ENCODE results near the gene TRPC1.

The TRPC1 gene

GRCh38 chr3:142777927-142778326, 54.1 kb downstream of the TRPC1 start:
- TF ChIP-seq REST (IDR thresholded peaks at IDR 0.05; ENCODE audit: low read depth) (no peak), EGR1 (IDR thresholded peaks at IDR 0.05) (no peak), FOXM1 (IDR thresholded peaks at IDR 0.05; ENCODE audit: borderline replicate concordance, low read depth) (no peak), TAF1 (IDR thresholded peaks at IDR 0.05; ENCODE audit: low read depth) (no peak), USF1 (IDR thresholded peaks at IDR 0.05) (no peak), TEAD4 (IDR thresholded peaks at IDR 0.05) (no peak), TCF12 (IDR thresholded peaks at IDR 0.05; ENCODE audit: low read depth) (no peak), NFIC (IDR thresholded peaks at IDR 0.05) (no peak), ZBTB7A (IDR thresholded peaks at IDR 0.05; ENCODE audit: low read depth) (no peak), CEBPB (IDR thresholded peaks at IDR 0.05) (no peak), CREB1 (IDR thresholded peaks at IDR 0.05; ENCODE audit: low read depth) (no peak), RAD21 (IDR thresholded peaks at IDR 0.05; ENCODE audit: low read depth) (no peak), EP300 (IDR thresholded peaks at IDR 0.05; ENCODE audit: borderline replicate concordance) (no peak), YY1 (IDR thresholded peaks at IDR 0.05; ENCODE audit: low read depth) (no peak)

- no peak for TF ChIP-seq YY1 (IDR thresholded peaks at IDR 0.05; ENCODE audit: low read depth)
Observed at GRCh38 chr3:142778541-142778940, 54.7 kb downstream of the TRPC1 start.

GRCh38 chr3:142779591-142779990, 55.8 kb downstream of the TRPC1 start:
- no peak for TF ChIP-seq EP300 (IDR thresholded peaks at IDR 0.05; ENCODE audit: borderline replicate concordance)
- no peak for TF ChIP-seq CREB1 (IDR thresholded peaks at IDR 0.05; ENCODE audit: low read depth)
- no peak for TF ChIP-seq TEAD4 (IDR thresholded peaks at IDR 0.05)
- TF ChIP-seq TAF1 (IDR thresholded peaks at IDR 0.05; ENCODE audit: low read depth) = no peak
- TF ChIP-seq NFIC (IDR thresholded peaks at IDR 0.05) = no peak
- no peak for TF ChIP-seq YY1 (IDR thresholded peaks at IDR 0.05; ENCODE audit: low read depth)
- no peak for TF ChIP-seq TCF12 (IDR thresholded peaks at IDR 0.05; ENCODE audit: low read depth)
- no peak for TF ChIP-seq EGR1 (IDR thresholded peaks at IDR 0.05)

GRCh38 chr3:142782616-142783015, 58.8 kb downstream of the TRPC1 start:
- TF ChIP-seq USF1 (IDR thresholded peaks at IDR 0.05) = no peak
- TF ChIP-seq EP300 (IDR thresholded peaks at IDR 0.05; ENCODE audit: borderline replicate concordance) = no peak
- no peak for TF ChIP-seq RAD21 (IDR thresholded peaks at IDR 0.05; ENCODE audit: low read depth)
- no peak for TF ChIP-seq NFIC (IDR thresholded peaks at IDR 0.05)
- no peak for TF ChIP-seq CREB1 (IDR thresholded peaks at IDR 0.05; ENCODE audit: low read depth)
- no peak for TF ChIP-seq REST (IDR thresholded peaks at IDR 0.05; ENCODE audit: low read depth)

GRCh38 chr3:142784228-142784627, 60.4 kb downstream of the TRPC1 start:
- TF ChIP-seq TEAD4 (IDR thresholded peaks at IDR 0.05) (no peak), MAX (IDR thresholded peaks at IDR 0.05) (no peak), FOXM1 (IDR thresholded peaks at IDR 0.05; ENCODE audit: borderline replicate concordance, low read depth) (no peak), EP300 (IDR thresholded peaks at IDR 0.05; ENCODE audit: borderline replicate concordance) (no peak)

- TF ChIP-seq TEAD4 (IDR thresholded peaks at IDR 0.05) = no peak
- no peak for TF ChIP-seq CEBPB (IDR thresholded peaks at IDR 0.05)
- no peak for TF ChIP-seq TCF12 (IDR thresholded peaks at IDR 0.05; ENCODE audit: low read depth)
- TF ChIP-seq CREB1 (IDR thresholded peaks at IDR 0.05; ENCODE audit: low read depth) = no peak
- TF ChIP-seq FOXM1 (IDR thresholded peaks at IDR 0.05; ENCODE audit: borderline replicate concordance, low read depth) = no peak
Observed at GRCh38 chr3:142785996-142786395, 62.2 kb downstream of the TRPC1 start.

- TF ChIP-seq TCF12 (IDR thresholded peaks at IDR 0.05; ENCODE audit: low read depth) = no peak
- TF ChIP-seq REST (IDR thresholded peaks at IDR 0.05; ENCODE audit: low read depth) = no peak
Observed at GRCh38 chr3:142787719-142788118, 63.9 kb downstream of the TRPC1 start.

Data from Ishikawa (cell line).